Nephron progenitor cell (in vitro differentiated cells): ENCODE measurements around the gene CRYBG3.

Experiments
- DNase-seq: peaks from one replicate; pipeline ENCODE4 v3.0.0; 2021
- H3K27ac Mint-ChIP-seq: 2 replicates; pipeline ENCODE4 v1.8.0; 2021; ENCODE audit warnings: mild to moderate bottlenecking, moderate library complexity, mixed read lengths
- H3K27me3 Mint-ChIP-seq: 2 replicates; pipeline ENCODE4 v1.8.0; 2021; ENCODE audit warnings: mild to moderate bottlenecking, low read depth, mixed read lengths; ENCODE audit not compliant: poor library complexity
- H3K36me3 Mint-ChIP-seq: 2 replicates; pipeline ENCODE4 v1.8.0; 2021; ENCODE audit warnings: low read depth, mixed read lengths
- H3K4me1 Mint-ChIP-seq: 2 replicates; pipeline ENCODE4 v1.8.0; 2021; ENCODE audit warnings: mixed read lengths
- H3K4me3 Mint-ChIP-seq: 2 replicates; pipeline ENCODE4 v1.8.0; 2021; ENCODE audit warnings: mild to moderate bottlenecking, moderate library complexity, mixed read lengths
- H3K9me3 Mint-ChIP-seq: 2 replicates; pipeline ENCODE4 v1.8.0; 2021; ENCODE audit warnings: mild to moderate bottlenecking, moderate library complexity, mixed read lengths
- CTCF ChIP-seq: fragments of 200-600 bp; sonication (generic); IDR thresholded peaks from 2 replicates; pipeline ENCODE4 v1.5.0; 2021; ENCODE audit warnings: antibody characterized with exemption

CRYBG3 gene

GRCh38 chr3:97993526-97993925, 171.7 kb downstream of the CRYBG3 start:
- DNase-seq = no peak
- no peaks in the 10 kb centered on the region for H3K36me3 Mint-ChIP-seq
- H3K4me3 Mint-ChIP-seq = no peak overlapping the region
- H3K27me3 Mint-ChIP-seq = no peaks in the 10 kb centered on the region
- no peaks in the 10 kb centered on the region for H3K9me3 Mint-ChIP-seq
- TF ChIP-seq CTCF = no peak
- no peak overlapping the region for H3K27ac Mint-ChIP-seq
- H3K4me1 Mint-ChIP-seq = no peaks in the 10 kb centered on the region

- H3K27me3 Mint-ChIP-seq = no peaks in the 10 kb centered on the region
- no peaks in the 10 kb centered on the region for H3K9me3 Mint-ChIP-seq
- H3K4me3 Mint-ChIP-seq = no peak overlapping the region
- H3K36me3 Mint-ChIP-seq = no peaks in the 10 kb centered on the region
- no peaks in the 10 kb centered on the region for H3K4me1 Mint-ChIP-seq
- no peak overlapping the region for H3K27ac Mint-ChIP-seq
- DNase-seq = no peak
- no peak for TF ChIP-seq CTCF
These were observed 172.6 kb downstream of the CRYBG3 start for GRCh38 chr3:97994328-97994945.
